ENCODE measurements around the gene TNFRSF11A.
A peak's percentile ranks its signal among the peaks of the same experiment; 100 is the strongest.

Gene TNFRSF11A

GRCh38 chr18:62420513-62421209 lies 95.6 kb downstream of the TNFRSF11A start:
- no peak for DNase-seq

- peak; percentile 92 for DNase-seq
Measured at GRCh38 chr18:62425465-62426190, 100.5 kb downstream of the TNFRSF11A start.

DNA sequence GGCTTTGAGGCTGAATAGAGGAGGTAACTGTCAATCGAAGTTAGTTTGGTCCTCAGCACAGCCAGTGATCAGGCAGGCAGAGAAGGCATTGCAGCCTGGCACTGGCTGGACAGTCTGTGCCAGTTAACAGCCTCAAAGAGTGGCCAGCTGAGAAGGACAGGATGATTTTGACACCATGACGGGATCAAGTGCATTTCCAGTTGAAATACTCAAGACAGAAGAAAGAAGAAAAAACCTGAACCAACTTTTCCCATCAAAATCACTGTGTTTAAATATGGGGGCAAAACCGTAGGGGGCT lies 101.0 kb downstream of the TNFRSF11A start:
- DNase-seq, result no peak

- no peak for DNase-seq
Measured at GRCh38 chr18:62432176-62432575, 107.1 kb downstream of the TNFRSF11A start.

- no peak for DNase-seq
Measured at GRCh38 chr18:62434798-62435197, 109.7 kb downstream of the TNFRSF11A start.

DNA sequence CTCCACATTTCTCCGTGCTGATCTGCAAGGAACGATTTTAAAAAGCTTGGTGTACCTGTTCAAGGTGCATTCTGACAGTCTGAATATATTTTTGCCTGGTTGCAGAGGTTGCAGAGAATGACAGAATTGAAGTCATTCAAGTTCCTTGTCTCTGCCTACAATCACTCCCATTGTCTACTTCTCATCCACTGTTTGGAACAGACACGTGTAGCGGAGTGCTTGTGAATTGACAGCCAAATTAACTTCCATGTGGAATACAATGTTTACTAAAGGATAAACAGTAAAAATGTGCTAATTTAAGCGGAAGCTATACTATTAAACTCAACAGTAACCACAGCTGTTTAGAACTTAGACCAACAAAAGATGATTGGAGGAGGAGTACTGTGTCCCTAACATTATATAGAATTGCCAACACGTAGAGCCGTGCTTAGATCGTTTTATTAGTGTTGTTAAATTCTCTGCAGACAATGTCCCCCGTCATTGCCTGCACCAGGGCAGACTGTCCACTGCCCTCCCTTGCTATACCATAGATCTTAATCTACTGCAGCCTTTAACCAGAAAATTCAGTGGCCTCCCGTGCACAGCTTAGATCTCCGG lies 110.4 kb downstream of the TNFRSF11A start:
- no peak for DNase-seq

DNA sequence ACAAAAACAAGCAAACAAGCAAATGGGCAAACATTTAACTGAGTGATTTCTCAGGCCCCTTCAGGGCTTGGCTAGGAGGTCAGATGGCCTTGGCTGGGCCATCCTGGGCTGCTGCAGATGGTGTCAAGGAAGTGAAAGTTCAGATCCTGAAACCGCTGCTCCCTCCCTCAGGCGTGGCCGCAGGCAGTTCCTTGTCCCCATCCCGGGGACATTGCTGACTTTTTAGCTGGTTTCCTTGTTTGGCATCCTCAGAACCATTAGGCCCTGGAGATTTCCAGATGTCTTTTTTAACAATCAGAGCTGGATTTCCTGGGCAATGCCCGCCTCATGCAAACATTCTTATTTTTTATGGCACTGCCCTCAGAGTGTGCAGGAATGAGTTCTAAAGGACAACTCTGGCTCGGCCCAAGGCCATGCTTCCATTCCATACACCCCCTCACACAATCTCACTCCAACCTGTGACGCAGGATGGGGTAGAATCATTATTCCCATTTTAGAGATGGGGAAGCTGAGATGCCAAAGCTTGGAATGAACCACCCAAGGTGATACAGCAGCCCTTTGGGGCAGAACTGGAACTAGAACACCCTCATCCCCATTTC lies 111.6 kb downstream of the TNFRSF11A start:
- no peak for DNase-seq

GRCh38 chr18:62437235-62438017 lies 112.3 kb downstream of the TNFRSF11A start:
- DNase-seq, result peak; percentile 67

DNA sequence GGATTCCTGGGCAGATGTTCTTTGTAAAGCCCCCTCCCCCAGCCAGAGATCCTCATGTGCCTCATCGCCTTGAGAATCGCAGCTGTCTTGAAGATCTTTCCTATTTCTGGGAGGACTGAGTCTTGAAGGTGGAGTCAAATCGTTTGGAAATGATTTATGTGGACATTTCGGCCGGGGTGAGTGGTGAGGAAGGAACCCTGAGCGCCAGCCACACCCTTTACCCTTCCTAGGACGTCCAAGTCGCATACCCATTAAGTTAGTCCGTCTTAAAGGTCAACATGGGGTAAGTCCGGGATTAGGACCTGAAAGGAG lies 112.9 kb downstream of the TNFRSF11A start:
- DNase-seq, result no peak

GRCh38 chr18:62438402-62438801 lies 113.3 kb downstream of the TNFRSF11A start:
- DNase-seq, result no peak

DNA sequence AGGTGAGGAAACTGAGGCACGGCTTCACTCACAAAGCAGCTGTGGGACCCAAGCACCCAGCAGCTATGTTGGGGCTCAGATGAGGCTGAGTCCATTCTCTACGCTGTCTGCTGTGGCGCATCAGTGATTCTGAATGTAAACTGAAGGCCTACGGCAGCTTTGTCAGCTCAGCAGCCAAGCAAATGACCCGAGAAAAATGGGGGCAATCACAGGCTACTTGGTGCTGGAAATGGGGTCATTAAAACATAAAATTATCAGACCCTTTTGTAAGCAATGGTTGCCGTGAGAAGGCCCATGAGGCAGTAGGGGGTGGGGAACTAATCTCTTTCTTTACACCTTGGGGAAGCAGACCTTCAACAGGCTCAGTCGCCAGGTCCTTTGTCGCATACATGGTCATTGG lies 113.8 kb downstream of the TNFRSF11A start:
- DNase-seq, result no peak

Measured in NCI-H1694 treated with DMSO at 0.1 percent for 48 hours (cell line).